ENCODE data around the gene NEU2. TPM values are rescaled to one million over a fixed set of nuclear protein-coding genes. Genes with fewer than 3 reads are reported as not detected.

NEU2 gene
- polyA plus RNA-seq, 1 experiment = not detected

DNA sequence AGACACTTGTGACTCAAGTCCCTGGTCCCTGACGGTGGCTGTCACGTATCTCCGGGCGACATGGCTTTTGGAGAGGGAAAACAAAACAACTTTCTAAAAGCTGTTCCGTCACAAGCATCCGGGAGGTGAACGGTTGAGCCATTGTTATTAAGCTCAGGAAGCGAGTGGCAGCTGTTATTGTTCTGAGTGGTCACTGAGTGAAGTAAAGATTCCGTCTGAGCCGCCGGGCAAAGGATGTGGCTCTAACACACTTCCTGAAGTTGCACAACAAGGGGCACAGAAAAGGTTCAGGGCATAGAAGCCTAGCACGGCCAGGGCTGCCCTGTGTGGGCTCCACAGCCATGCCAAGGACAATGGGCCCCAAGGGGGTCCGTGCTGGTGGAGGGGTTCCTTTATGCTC is 52.0 kb downstream of the NEU2 start:
- no peak overlapping the region for H3K27ac ChIP-seq (ENCODE audit: low read depth, low read length)
- H3K4me3 ChIP-seq (ENCODE audit: low read depth, low read length) = no peak overlapping the region
- H3K9me3 ChIP-seq (ENCODE audit: control insufficient read depth, insufficient read depth, low read length) = no peaks in the 10 kb centered on the region; the same call in 1 of the 2 replicates
- no peak for DNase-seq (ENCODE audit: low read depth, low spot score)
- POLR2A ChIA-PET = no interaction called here
- TF ChIP-seq, protein P1, sequence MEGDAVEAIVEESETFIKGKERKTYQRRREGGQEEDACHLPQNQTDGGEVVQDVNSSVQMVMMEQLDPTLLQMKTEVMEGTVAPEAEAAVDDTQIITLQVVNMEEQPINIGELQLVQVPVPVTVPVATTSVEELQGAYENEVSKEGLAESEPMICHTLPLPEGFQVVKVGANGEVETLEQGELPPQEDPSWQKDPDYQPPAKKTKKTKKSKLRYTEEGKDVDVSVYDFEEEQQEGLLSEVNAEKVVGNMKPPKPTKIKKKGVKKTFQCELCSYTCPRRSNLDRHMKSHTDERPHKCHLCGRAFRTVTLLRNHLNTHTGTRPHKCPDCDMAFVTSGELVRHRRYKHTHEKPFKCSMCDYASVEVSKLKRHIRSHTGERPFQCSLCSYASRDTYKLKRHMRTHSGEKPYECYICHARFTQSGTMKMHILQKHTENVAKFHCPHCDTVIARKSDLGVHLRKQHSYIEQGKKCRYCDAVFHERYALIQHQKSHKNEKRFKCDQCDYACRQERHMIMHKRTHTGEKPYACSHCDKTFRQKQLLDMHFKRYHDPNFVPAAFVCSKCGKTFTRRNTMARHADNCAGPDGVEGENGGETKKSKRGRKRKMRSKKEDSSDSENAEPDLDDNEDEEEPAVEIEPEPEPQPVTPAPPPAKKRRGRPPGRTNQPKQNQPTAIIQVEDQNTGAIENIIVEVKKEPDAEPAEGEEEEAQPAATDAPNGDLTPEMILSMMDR (IDR thresholded peaks at IDR 0.05; ENCODE audit: low read depth, low read length) = no peak
- CTCF ChIA-PET = no interaction called here
- H3K27me3 ChIP-seq (ENCODE audit: control insufficient read depth, insufficient read depth, low read length) = peaks cover 19% of the 10 kb centered on the region

Other genes with a start within 250 kb of the NEU2 start
- 0.48 and 0.78 TPM in 2 replicates for gene SNORC, start 162.4 kb upstream of the NEU2 start, polyA plus RNA-seq (2011; rRNA removed)
- 0.07 and 0.10 TPM in 2 replicates for gene NGEF, start 19.4 kb upstream of the NEU2 start, polyA plus RNA-seq (2011; rRNA removed)
- gene INPP5D, start 27.7 kb downstream of the NEU2 start, polyA plus RNA-seq (2011; rRNA removed) = 0.43 and 0.84 TPM in 2 replicates
- gene ATG16L1, start 219.0 kb downstream of the NEU2 start, polyA plus RNA-seq (2011; rRNA removed) = 28.3 and 32.8 TPM in 2 replicates